ENCODE results near the gene TXN2.

GRCh38 chr22:36417281-36417686 lies 64.2 kb downstream of the TXN2 start:
- TF ChIP-seq CTCF (IDR thresholded peaks at IDR 0.05) (no peak), POLR2A (IDR thresholded peaks at IDR 0.05) (no peak)
